Measurements from ENCODE around the gene SEC14L6.

The SEC14L6 gene

GRCh38 chr22:30511911-30512310, 34.6 kb downstream of the SEC14L6 start:
- Histone ChIP-seq H3K27me3 (ENCODE audit: insufficient read depth, poor library complexity, severe bottlenecking) (peaks cover 4% of the 10 kb centered on the region), H3K27ac (replicated peaks) (no peak overlapping the region), H3K4me3 (replicated peaks; ENCODE audit: insufficient read depth, low read length) (no peak overlapping the region)
- TF ChIP-seq SPI1 (IDR thresholded peaks at IDR 0.05; ENCODE audit: borderline replicate concordance, low read depth), result no peak
- TF ChIP-seq POLR2AphosphoS5 (IDR thresholded peaks at IDR 0.05; ENCODE audit: low read depth), result no peak
- TF ChIP-seq GABPA (IDR thresholded peaks at IDR 0.05; ENCODE audit: low read depth), result no peak
- TF ChIP-seq REST (IDR thresholded peaks at IDR 0.05; ENCODE audit: insufficient replicate concordance, low read depth), result no peak
- no peak for TF ChIP-seq CTCF (IDR thresholded peaks at IDR 0.05; ENCODE audit: insufficient read depth, low read length)
- DNase-seq (ENCODE audit: low read depth in 1 of 2, low spot score in 1 of 2), result no peak

GRCh38 chr22:30511109-30511508, 35.4 kb downstream of the SEC14L6 start:
- no peak overlapping the region for H3K27ac ChIP-seq (replicated peaks)

GRCh38 chr22:30508216-30508615, 38.3 kb downstream of the SEC14L6 start:
- Histone ChIP-seq H3K27me3 (ENCODE audit: insufficient read depth, poor library complexity, severe bottlenecking) (peaks cover 24% of the 10 kb centered on the region), H3K27ac (replicated peaks) (no peak overlapping the region), H3K4me3 (replicated peaks; ENCODE audit: insufficient read depth, low read length) (no peak overlapping the region)
- no peak for DNase-seq (ENCODE audit: low read depth in 1 of 2, low spot score in 1 of 2)
- no peak for TF ChIP-seq REST (IDR thresholded peaks at IDR 0.05; ENCODE audit: insufficient replicate concordance, low read depth)
- no peak for TF ChIP-seq GABPA (IDR thresholded peaks at IDR 0.05; ENCODE audit: low read depth)
- TF ChIP-seq SPI1 (IDR thresholded peaks at IDR 0.05; ENCODE audit: borderline replicate concordance, low read depth), result no peak
- TF ChIP-seq CTCF (IDR thresholded peaks at IDR 0.05; ENCODE audit: insufficient read depth, low read length), result no peak
- no peak for TF ChIP-seq POLR2AphosphoS5 (IDR thresholded peaks at IDR 0.05; ENCODE audit: low read depth)

More at GRCh38 chr22:30511109-30511508, 35.4 kb downstream of the SEC14L6 start:
- TF ChIP-seq REST (IDR thresholded peaks at IDR 0.05; ENCODE audit: insufficient replicate concordance, low read depth) (no peak), CTCF (IDR thresholded peaks at IDR 0.05; ENCODE audit: insufficient read depth, low read length) (no peak), POLR2AphosphoS5 (IDR thresholded peaks at IDR 0.05; ENCODE audit: low read depth) (no peak), GABPA (IDR thresholded peaks at IDR 0.05; ENCODE audit: low read depth) (no peak), SPI1 (IDR thresholded peaks at IDR 0.05; ENCODE audit: borderline replicate concordance, low read depth) (no peak)
- H3K4me3 ChIP-seq (replicated peaks; ENCODE audit: insufficient read depth, low read length), result no peak overlapping the region
- no peak for DNase-seq (ENCODE audit: low read depth in 1 of 2, low spot score in 1 of 2)
- peaks cover 8% of the 10 kb centered on the region for H3K27me3 ChIP-seq (ENCODE audit: insufficient read depth, poor library complexity, severe bottlenecking)
